Effector CD4-positive, alpha-beta T cell (primary cell): ENCODE results near the gene PNKP.

Source experiments
- DNase-seq: peaks from one replicate; pipeline ENCODE4 v3.0.0-alpha.2; 2020

The PNKP gene

DNA sequence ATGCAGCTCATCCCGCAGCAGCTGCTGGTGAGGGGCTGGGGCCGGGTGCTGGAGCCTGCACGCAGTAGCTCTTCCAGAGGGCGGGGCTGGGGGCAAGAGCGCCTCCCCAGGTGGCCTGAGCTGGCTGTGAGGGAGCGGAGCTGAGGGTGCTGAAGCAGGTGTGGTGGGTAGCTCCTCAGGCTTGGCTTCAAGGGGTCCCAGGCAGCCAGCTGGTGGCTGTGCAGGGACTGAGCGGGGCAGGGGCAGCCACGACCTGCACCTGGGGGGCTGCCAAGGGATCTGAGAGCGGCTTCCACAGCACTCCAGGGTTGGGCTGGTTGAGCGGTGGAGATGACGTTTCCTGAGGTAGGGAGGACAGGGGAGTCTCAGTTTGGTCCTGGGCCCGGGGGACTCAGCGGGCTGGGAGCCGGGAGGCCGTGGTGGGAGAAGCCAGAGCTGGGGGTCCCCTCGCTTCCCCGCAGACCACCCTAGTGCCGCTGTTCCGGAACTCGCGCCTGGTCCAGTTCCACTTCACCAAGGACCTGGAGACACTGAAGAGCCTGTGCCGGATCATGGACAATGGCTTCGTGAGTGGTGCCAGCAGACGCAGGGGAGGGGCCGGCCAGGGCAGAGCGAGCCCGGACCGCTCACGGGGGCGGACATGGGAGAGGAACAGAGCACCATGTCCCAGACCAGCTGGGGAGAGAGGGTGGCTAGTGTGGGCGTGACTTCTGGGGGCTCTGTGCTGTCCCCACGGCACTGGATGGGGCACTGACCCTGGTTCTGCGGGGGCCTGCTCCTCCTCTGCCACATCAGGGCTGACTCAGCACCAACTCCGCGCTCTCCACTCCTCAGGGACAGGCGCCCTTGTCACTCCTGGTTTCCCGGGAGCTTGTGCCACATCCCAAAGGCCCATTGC is 9.0 kb downstream of the PNKP start:
- no peak for DNase-seq

GRCh38 chr19:49857838-49858087 is 9.6 kb downstream of the PNKP start:
- no peak for DNase-seq

GRCh38 chr19:49857061-49857837 is 10.1 kb downstream of the PNKP start:
- DNase-seq, result no peak

DNA sequence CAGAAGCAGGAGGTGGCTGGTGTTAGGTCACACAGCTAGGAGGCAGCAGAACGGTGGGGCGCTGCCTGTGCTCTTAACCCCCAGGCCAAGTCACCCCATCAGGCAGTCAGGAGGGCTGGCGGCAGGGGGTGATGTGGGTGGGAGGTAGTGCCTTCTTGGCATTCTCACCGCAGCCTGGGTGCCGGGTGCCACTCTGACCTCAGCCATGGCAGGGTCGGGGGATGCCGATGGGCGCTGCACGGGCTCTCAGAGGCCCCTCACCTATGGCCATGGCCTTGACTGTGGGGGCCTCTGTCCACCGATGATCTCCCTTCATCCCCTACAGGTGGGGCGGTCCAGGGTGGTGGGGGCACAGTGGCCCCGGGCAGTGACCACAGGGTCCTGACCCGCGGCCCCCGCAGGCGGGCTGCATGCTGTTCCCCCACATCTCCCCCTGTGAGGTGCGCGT is 10.8 kb downstream of the PNKP start:
- DNase-seq, result no peak

GRCh38 chr19:49855676-49856573 is 11.5 kb downstream of the PNKP start:
- no peak for DNase-seq

- DNase-seq, result no peak
Measured at GRCh38 chr19:49855277-49855675, 12.1 kb downstream of the PNKP start.

DNA sequence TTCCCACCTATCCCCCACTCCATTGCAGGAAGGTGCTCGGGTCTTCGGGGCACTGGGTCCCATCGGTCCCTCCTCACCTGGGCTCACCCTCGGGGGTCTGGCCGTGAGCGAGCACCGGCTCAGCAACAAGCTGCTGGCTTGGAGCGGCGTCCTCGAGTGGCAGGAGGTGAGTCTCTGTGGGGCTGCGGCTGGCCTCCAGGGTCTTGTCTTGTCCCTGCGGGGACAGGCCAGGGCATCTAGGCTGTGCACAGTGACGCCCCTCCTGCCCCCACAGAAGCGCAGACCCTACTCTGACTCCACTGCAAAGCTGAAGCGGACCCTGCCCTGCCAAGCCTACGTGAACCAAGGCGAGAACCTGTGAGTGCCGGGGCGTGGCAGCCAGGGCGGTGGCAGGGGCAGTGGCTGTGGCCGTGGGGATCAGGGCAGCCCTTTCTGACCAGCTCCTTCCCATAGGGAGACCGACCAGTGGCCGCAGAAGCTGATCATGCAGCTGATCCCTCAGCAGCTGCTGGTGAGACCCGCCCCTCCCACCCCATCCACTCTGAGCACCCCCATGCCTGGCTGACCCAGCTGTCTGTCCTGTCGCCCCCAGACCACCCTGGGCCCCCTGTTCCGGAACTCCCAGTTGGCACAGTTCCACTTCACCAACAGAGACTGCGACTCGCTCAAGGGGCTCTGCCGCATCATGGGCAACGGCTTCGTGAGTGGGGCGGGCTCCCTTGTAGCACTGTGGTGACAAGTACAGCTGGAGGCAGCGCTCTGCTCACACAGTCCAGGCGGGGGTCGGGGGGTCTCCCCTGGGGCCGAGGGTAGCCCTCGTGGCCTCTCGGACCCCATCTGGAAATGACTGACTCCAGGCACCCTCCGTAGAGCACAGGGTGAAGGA is 12.8 kb downstream of the PNKP start:
- DNase-seq, result no peak

DNA sequence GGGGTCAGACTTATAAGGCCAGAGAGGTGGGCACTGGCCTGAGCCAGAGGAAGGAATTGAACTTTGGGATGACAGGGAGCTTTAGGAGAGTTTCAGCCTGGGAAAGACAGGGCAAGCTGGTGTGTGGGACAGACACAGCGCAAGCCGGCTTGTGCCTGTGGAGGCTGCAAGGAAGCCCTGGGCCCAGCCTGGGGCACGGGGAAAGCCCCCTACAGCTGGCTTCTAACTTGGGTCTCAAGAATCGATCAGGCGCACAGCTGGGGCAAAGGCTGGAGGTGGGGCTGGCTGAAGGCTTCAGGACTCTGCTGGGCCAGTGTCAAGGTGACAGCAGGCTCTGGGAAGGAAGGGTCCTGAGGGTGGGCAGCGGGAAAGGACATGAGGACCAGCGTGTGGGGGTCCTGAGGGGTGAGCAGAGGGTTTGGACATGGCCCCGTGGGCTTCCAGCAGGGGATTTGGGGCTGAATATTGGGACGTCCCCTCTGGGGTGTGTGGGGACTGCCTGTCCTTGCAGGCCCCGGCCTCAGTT is 13.5 kb downstream of the PNKP start:
- DNase-seq, result no peak

GRCh38 chr19:49852631-49853126 is 14.7 kb downstream of the PNKP start:
- no peak for DNase-seq

DNA sequence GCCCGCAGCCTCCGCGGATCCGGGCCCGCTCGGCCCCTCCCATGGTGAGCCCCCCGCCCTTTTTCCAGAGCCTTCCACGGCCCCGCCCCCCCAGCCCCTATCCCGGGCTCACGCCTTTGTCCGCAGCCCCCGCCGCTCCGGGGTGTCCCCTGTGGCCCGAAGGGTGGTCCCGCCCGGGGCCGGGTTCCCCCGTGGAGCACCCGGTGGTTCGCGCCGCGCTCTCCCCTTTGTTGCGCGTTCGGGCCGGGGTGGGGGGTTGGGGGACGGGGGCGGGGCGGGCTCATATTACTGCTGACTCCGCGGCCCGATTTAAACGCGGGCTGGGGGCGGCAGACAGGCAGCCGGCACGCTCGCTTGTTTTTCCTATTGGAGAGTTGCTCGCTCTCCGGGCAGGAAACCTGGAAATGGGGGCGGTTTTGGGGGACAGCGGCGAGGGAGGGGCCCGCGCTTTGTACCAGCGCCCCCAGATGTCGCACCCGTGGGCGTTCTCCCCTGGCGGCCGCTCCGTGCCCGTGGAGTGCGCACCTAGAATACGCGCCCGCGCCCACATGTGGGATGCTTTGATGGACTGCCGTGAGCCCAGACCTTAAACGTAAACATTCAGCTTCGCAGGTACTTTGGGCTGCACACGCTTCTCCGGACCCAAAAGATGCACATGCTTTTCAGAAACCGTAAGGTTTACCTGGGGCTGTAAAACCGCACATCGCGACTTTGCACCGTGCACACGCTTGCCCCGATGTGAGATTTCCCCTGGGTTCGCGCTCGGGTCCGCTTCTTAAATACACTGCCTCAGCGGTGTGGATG is 15.7 kb downstream of the PNKP start:
- DNase-seq, result peak; percentile 24

DNA sequence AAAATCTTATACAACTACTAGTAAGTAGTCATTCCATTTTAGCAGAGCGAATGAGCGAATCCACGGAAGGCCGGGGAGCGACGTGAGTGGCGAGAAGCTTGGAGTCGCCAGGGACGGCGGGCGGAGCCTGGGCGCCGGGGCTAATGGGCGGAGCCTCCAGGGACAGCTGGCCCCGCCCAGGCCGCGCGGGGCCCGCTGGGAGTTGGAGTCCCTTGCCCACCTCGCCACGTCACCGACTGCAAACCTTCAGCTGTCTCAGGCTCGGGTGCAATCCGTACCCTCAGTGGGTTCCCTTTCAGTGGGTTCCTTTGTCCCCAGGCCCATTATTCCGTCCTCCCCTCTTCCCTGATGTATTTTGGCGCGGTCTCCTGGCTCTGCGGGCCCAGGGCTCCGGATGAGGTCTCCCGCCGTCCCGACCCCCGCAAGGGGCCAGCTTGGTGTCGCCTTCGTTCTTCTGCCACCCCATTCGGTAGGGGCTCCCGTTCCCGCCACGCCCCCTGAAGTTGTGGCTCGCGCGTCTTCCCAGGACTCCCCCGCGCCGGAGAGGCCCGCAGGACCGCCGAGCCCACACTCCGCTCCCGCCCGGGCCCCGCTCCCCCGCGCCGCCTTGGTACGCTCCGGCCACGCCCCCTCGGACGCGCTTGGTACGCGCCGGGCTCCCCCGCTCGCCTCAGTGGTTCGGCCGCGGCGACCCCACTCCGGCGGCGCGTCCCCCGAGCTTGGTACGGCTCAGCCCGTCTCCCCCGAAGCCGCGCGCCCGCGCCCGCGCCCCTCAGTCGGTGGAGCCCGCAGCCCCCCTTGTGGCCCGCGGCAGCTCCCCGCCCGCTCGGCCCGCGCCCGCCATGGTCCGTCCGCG is 16.7 kb downstream of the PNKP start, which contains the start of gene PTOV1:
TSS of gene PTOV1 (plus strand) at position 673 of the 856 bp plus-strand sequence.
- DNase-seq, result peak; percentile 82

GRCh38 chr19:49850221-49850486 is 17.2 kb downstream of the PNKP start:
- no peak for DNase-seq

DNA sequence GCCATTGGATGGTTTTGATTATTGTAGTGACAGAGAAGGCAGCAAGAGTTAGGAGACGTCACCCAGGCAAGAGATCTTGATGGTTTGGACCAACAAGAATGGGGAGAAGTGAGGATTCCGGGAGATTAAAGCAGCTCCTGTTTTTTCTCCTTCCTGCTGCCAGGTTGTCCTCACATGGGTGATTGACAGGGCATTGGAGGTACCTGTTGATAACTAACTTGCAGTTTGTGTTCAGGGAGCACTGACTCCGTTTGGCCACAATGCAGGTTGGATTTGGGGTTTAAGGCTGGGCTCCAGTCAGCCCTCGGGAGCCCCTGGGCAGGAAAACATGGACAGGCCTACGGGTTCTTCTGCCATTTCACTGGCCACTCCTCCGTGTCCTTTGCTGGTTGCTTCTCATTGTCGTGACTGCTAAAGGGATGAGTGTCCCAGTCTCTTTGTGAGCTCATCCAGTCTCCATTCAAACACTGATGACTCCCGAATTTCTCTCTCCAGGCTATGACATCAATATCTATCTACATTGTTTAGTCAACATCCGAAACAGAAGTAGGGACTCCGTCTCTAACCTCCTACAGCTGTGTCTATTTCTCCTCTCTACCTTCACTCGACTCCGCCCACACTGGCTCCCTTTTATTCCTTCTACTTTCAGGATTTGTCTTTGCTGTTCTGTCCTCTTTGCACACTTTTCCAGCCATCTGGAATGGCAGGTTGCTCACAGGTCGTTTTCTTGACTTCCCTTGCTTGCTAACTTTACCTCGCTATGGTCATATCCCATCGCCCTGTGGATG is 17.7 kb downstream of the PNKP start:
- no peak for DNase-seq

DNA sequence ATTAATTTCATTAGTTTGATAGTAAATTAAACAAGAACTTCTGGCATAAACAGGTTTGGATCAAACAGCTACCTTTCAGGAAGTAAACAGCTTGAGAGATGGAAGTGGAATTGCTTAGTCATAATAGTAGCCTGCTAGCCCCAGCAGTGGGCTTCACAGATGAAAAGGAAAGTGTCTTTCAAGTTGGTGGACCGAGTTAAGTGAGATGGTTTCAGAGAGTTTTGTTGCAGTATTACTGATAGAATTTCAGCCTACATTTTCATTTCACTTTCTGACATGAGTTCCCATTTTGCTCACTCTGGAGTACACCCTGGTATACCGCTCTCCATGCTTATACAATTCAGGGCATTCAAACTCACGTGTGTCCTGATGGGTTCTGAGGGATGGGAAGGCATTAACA is 18.4 kb downstream of the PNKP start:
- no peak for DNase-seq

- no peak for DNase-seq
Measured at GRCh38 chr19:49847731-49848696, 19.4 kb downstream of the PNKP start.

GRCh38 chr19:49846408-49846807 is 21.0 kb downstream of the PNKP start:
- no peak for DNase-seq

GRCh38 chr19:49845414-49845813 is 22.0 kb downstream of the PNKP start:
- DNase-seq, result no peak
